HepG2 (cell line): ENCODE results near the gene ABHD4. TPM values are rescaled to one million over a fixed set of nuclear protein-coding genes. Genes with fewer than 3 reads are reported as not detected.

ENCODE experiments used
- DMAP1 ChIP-seq: IDR thresholded peaks from 2 replicates; pipeline ENCODE4 v1.6.1; 2016
- GABPA ChIP-seq, 2 experiments: IDR thresholded peaks; 2 replicates each; pipeline ENCODE4 v1.6.1; 2011 to 2016; ENCODE audit warnings: low read depth in 2 of 2, low read length in 1 of 2, missing biosample characterization in 1 of 2, missing genetic modification characterization in 1 of 2
- GATAD1 ChIP-seq: IDR thresholded peaks from 2 replicates; pipeline ENCODE4 v1.6.1; 2016; ENCODE audit warnings: missing genetic modification reagents, missing compliant biosample characterization
- HNF1A ChIP-seq, 2 experiments: sonication (generic) in 1 of 2; formaldehyde crosslinking in 1 of 2; IDR thresholded peaks; 2 replicates each; pipeline versions ENCODE4 v1.4.0 to v1.6.1; 2016 to 2020; ENCODE audit warnings: borderline replicate concordance in 1 of 2, low read depth in 1 of 2, mild to moderate bottlenecking in 1 of 2, missing genetic modification reagents in 1 of 2
- MTF2 ChIP-seq: sonication (generic); formaldehyde crosslinking; IDR thresholded peaks from 2 replicates; pipeline ENCODE4 v1.5.0; 2020; ENCODE audit warnings: missing genetic modification reagents, borderline replicate concordance
- MYNN ChIP-seq: sonication (generic); formaldehyde crosslinking; IDR thresholded peaks from 2 replicates; pipeline ENCODE4 v1.4.0; 2020; ENCODE audit warnings: mild to moderate bottlenecking, low read depth, missing genetic modification reagents
- NRL ChIP-seq: sonication (generic); formaldehyde crosslinking; IDR thresholded peaks from 2 replicates; pipeline ENCODE4 v1.5.0; 2020; ENCODE audit warnings: missing genetic modification reagents, mild to moderate bottlenecking, moderate library complexity, borderline replicate concordance
- SOX13 ChIP-seq, 3 experiments: fragments of 450-650 bp in 1 of 3; sonication (generic) in 1 of 3; formaldehyde crosslinking in 1 of 3; IDR thresholded peaks in 2 of 3; conservative IDR thresholded peaks in 1 of 3; 2 replicates each; pipeline versions ENCODE4 v1.5.0 to v1.6.1; 2016 to 2020; ENCODE audit warnings: antibody characterized with exemption in 1 of 3, mild to moderate bottlenecking in 1 of 3, missing compliant biosample characterization in 1 of 3, missing genetic modification reagents in 1 of 3, moderate library complexity in 1 of 3
- TMF1 ChIP-seq: sonication (generic); formaldehyde crosslinking; IDR thresholded peaks from 2 replicates; pipeline ENCODE4 v1.8.1; 2022; ENCODE audit warnings: low read depth, missing genetic modification reagents
- TOE1 ChIP-seq: sonication (generic); formaldehyde crosslinking; IDR thresholded peaks from 2 replicates; pipeline ENCODE4 v1.4.0; 2020; ENCODE audit warnings: mild to moderate bottlenecking, missing genetic modification reagents
- ZNF407 ChIP-seq: sonication (generic); formaldehyde crosslinking; IDR thresholded peaks from one replicate; pipeline ENCODE4 v1.5.1; 2020; ENCODE audit warnings: mild to moderate bottlenecking, missing genetic modification reagents; ENCODE audit errors: not compliant biosample characterization
- ZNF580 ChIP-seq: IDR thresholded peaks from 2 replicates; pipeline ENCODE4 v1.6.1; 2016; ENCODE audit warnings: low read depth, borderline replicate concordance
- ZNF773 ChIP-seq: sonication (generic); formaldehyde crosslinking; IDR thresholded peaks from 2 replicates; pipeline ENCODE4 v1.4.0; 2020; ENCODE audit warnings: missing genetic modification reagents, borderline replicate concordance
- ZNF782 ChIP-seq: sonication (generic); formaldehyde crosslinking; IDR thresholded peaks from 2 replicates; pipeline ENCODE4 v1.4.0; 2020; ENCODE audit warnings: missing genetic modification reagents, mild to moderate bottlenecking, borderline replicate concordance
- polyA plus RNA-seq, 8 experiments: library from polyadenylated mRNA; depleted of rRNA in 3 of 8; stranded (reverse) in 7 of 8; unstranded in 1 of 8; fragments of >200 nt; fragmentation: Illumina TruSeq in 4 of 8; extraction: Trizol in 4 of 8; gene quantifications; 2 replicates each; pipeline versions ENCODE4 v1.2.1 to v1.2.3, GENCODE V29; 2011 to 2016; ENCODE audit warnings: low read depth in 4 of 8, missing spikeins in 1 of 8, mixed read lengths in 1 of 8; ENCODE audit not compliant: insufficient read depth in 1 of 8
- total RNA-seq, 5 experiments: library from RNA; depleted of rRNA; stranded (reverse); fragments of >200 nt; fragmentation: Illumina TruSeq; extraction: Trizol; gene quantifications; 2 replicates each; pipeline ENCODE4 v1.2.3, GENCODE V29; 2016; ENCODE audit warnings: low read depth in 1 of 5

The ABHD4 gene
- total and polyA plus RNA-seq, 2 of the 13 experiments (the other 11 are each of a cell fraction or from before 2014, with no cell fraction given) = 16.1 to 47.5 TPM

GRCh38 chr14:22589096-22589839 lies 8.8 kb upstream of the ABHD4 start, which contains the start of gene DAD1 (continued):
- peak; percentile 93 for TF ChIP-seq ZNF407 (CRISPR knock-in tag)
- no peak for TF ChIP-seq GABPA (IDR thresholded peaks at IDR 0.05; ENCODE audit: low read depth, low read length)
- TF ChIP-seq GABPA (CRISPR knock-in tag; IDR thresholded peaks at IDR 0.05; ENCODE audit: low read depth) = no peak
- no peak for TF ChIP-seq ZNF773
- no peak; the same call in 1 of the 2 replicates for TF ChIP-seq TMF1 (CRISPR knock-in tag)
- no peak for TF ChIP-seq SOX13 (IDR thresholded peaks at IDR 0.05)
- peak; percentile 32 to 90 for TF ChIP-seq SOX13 (CRISPR knock-in tag; conservative IDR thresholded peaks at IDR 0.05 in 1 of 2, IDR thresholded peaks at IDR 0.05 in 1 of 2)
- TF ChIP-seq NRL (CRISPR knock-in tag) = peak; percentile 85; the same call in 1 of the 2 replicates
- TF ChIP-seq TOE1 (CRISPR knock-in tag) = peak; percentile 77
- no peak; the same call in 1 of the 2 replicates for TF ChIP-seq HNF1A (IDR thresholded peaks at IDR 0.05; ENCODE audit: low read depth)
- TF ChIP-seq HNF1A (CRISPR knock-in tag; IDR thresholded peaks at IDR 0.05; ENCODE audit: borderline replicate concordance) = peak; percentile 57
- TF ChIP-seq ZNF580 (CRISPR knock-in tag) = peak; percentile 80
- TF ChIP-seq DMAP1 (CRISPR knock-in tag) = peak; percentile 95
- peak; percentile 94 for TF ChIP-seq GATAD1
- TF ChIP-seq ZNF782 (CRISPR knock-in tag) = peak; percentile 84; the same call in 1 of the 2 replicates
- TF ChIP-seq MYNN (CRISPR knock-in tag) = no peak; the same call in 1 of the 2 replicates
- TF ChIP-seq MTF2 = no peak
